ENCODE data around the gene GTPBP6.
"Not testable (repeated sequence)": the region's sequence is repeated elsewhere in the genome, so short reads cannot be mapped to it uniquely, and the experiment has no call there.

GTPBP6 gene

DNA sequence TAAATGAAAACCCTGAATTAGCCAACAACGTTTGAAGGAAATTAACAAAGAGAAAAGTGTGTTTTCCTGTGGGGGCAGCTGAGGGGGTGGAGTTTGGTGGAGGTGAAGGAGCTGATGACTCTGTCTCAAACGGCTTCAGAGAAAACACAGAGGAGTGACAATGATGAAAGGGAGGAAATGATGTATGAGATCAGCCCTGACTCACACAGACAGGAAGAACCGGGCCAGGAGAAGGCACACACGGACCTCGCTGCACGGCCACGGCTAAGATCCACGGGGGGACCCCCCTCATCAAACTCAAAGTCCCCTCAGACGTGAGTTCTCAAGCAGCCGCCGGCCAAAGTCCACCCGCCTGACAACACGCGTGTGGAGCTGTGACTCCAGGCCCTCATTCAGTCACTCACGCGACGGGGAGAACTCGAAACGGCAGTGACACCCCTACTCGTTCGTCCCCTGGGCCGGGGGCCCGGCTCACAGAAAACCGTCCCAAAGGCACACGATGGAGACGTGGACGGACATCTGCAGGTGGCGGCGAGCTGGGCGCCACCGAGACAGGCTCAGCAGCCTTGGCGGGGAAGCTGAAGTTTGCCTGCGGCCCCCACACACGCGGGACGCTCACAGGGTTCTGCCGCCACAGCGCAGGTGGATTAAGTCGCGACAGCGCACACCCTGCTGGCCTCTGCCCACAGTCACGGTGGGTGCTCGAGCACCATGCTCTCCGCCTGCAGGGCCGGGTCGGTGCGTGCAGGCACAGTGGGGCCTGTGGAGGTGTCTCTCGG lies 39.3 kb upstream of the GTPBP6 start:
- Histone ChIP-seq H3K27ac (ENCODE audit: insufficient read depth, low read depth, low read length, poor library complexity, severe bottlenecking) (no peak overlapping the region), H3K36me3 (ENCODE audit: control insufficient read depth, insufficient read depth, low read length) (peaks cover 25% of the 10 kb centered on the region), H3K9me3 (ENCODE audit: control insufficient read depth, low read length) (no peaks in the 10 kb centered on the region), H3K27me3 (ENCODE audit: control insufficient read depth, insufficient read depth, low read length, poor library complexity, severe bottlenecking) (no peaks in the 10 kb centered on the region), H3K4me1 (ENCODE audit: control insufficient read depth, insufficient read depth, low read length) (no peaks in the 10 kb centered on the region), H3K4me3 (ENCODE audit: insufficient read depth, low read depth, low read length) (no peak overlapping the region)
- 95% methylated on average over 48 of the region's 48 CpGs for WGBS, 2 experiments

DNA sequence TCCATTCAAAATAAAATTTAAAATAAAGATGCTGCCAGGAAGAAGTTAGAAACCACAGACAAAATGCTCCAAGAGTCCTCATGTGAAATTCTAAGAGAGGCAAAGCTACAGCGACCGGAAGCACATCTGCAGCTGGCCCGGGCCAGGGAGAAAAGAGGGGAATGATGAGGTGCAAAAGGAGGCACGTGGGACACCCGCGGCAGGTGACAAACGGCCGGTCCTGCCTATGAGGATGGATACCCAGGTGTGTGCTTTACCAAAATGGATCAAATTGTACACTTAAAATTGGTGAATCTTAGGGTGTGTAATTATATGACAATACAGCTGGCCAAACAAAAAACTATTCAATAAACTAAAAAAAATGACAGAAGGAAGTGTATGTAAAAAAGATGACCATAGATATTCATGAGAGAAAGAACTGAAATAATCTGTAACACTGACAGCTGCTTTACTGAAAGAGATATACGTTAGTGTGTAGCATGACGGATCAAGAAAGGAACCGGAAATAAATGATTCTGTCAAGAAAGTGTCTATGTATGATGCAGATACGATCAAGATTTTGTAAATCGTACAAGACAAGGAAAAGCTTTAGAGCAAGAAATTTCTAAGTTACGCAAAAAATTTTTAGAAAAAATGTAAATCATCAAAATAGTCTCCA lies 38.6 kb upstream of the GTPBP6 start:
- 95 to 97% methylated on average over 14 of the region's 14 CpGs for WGBS, 2 experiments
- no peak overlapping the region for H3K27ac ChIP-seq (ENCODE audit: insufficient read depth, low read depth, low read length, poor library complexity, severe bottlenecking)
- H3K9me3 ChIP-seq (ENCODE audit: control insufficient read depth, low read length) = no peaks in the 10 kb centered on the region
- no peaks in the 10 kb centered on the region for H3K4me1 ChIP-seq (ENCODE audit: control insufficient read depth, insufficient read depth, low read length)
- H3K36me3 ChIP-seq (ENCODE audit: control insufficient read depth, insufficient read depth, low read length) = peaks cover 25% of the 10 kb centered on the region
- no peak overlapping the region for H3K4me3 ChIP-seq (ENCODE audit: insufficient read depth, low read depth, low read length)
- no peaks in the 10 kb centered on the region for H3K27me3 ChIP-seq (ENCODE audit: control insufficient read depth, insufficient read depth, low read length, poor library complexity, severe bottlenecking)

DNA sequence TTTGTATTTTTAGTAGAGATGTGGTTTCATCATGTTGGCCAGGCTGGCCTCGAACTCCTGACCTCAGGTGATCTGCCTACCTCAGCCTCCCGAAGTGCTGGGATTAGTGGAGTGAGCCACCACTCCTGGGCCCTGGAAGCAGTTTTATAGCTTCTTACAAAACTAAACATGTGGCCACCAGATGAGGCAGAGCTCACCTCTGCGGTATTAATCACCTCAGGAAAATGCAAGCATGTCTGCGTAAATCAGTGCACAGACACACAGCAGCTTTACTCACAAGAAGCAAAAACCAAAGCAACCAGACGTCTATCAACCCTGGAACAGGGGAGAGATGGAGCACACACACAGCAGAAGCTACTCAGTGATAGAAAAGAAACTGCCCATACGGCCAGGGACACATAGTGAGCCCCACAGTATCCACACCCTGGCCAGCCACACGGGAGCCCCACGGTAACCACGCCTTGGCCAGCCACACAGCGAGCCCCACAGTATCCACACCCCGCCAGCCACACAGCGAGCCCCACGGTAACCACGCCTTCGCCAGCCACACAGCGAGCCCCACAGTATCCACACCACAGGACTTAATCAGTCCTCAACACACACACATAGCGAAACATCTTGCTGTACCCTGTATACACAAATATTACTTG lies 37.9 kb upstream of the GTPBP6 start:
- peaks cover 23% of the 10 kb centered on the region for H3K36me3 ChIP-seq (ENCODE audit: control insufficient read depth, insufficient read depth, low read length)
- no peaks in the 10 kb centered on the region for H3K27me3 ChIP-seq (ENCODE audit: control insufficient read depth, insufficient read depth, low read length, poor library complexity, severe bottlenecking)
- H3K9me3 ChIP-seq (ENCODE audit: control insufficient read depth, low read length) = no peaks in the 10 kb centered on the region
- no peak overlapping the region for H3K4me3 ChIP-seq (ENCODE audit: insufficient read depth, low read depth, low read length)
- WGBS, 2 experiments = 84 to 87% methylated on average over 17 of the region's 17 CpGs
- no peaks in the 10 kb centered on the region for H3K4me1 ChIP-seq (ENCODE audit: control insufficient read depth, insufficient read depth, low read length)
- H3K27ac ChIP-seq (ENCODE audit: insufficient read depth, low read depth, low read length, poor library complexity, severe bottlenecking) = no peak overlapping the region

DNA sequence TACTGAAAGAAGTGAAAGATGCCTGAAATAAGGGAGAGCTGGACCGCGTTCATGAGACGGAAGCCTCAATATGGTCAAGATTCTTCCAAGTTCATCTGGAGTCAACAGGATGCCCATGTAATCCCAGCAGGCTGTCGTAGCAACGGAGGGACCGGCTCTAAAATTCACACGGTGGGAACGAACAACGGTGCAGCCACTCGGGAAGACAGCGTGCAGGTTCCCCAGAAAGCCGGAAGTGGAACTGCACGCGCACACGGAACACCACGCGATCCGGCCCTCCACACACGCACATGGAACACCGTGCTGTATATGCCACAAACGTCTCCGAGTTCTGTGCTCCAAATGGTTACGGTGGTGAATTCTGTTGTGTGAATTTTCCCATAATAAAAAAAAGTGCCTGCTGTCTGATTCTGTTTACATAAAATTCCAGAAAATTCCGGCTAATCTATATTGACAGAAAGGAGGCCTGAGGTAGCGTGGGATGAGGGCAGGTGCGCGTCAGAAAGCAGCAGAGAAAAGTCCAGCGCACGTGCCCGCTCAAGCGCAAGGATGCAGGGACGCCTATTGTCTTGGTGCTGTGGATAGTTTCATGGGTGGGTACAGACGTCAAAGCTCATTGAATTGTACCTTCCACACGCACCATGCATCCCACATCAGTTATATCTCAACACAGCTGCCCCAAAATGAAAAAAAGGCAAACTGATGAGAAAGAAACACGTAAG lies 36.9 kb upstream of the GTPBP6 start:
- Histone ChIP-seq H3K9me3 (ENCODE audit: control insufficient read depth, low read length) (no peaks in the 10 kb centered on the region), H3K36me3 (ENCODE audit: control insufficient read depth, insufficient read depth, low read length) (peaks cover 13% of the 10 kb centered on the region), H3K27ac (ENCODE audit: insufficient read depth, low read depth, low read length, poor library complexity, severe bottlenecking) (no peak overlapping the region), H3K4me1 (ENCODE audit: control insufficient read depth, insufficient read depth, low read length) (no peaks in the 10 kb centered on the region), H3K27me3 (ENCODE audit: control insufficient read depth, insufficient read depth, low read length, poor library complexity, severe bottlenecking) (no peaks in the 10 kb centered on the region), H3K4me3 (ENCODE audit: insufficient read depth, low read depth, low read length) (no peak overlapping the region)
- 93 to 95% methylated on average over 35 of the region's 35 CpGs for WGBS, 2 experiments

DNA sequence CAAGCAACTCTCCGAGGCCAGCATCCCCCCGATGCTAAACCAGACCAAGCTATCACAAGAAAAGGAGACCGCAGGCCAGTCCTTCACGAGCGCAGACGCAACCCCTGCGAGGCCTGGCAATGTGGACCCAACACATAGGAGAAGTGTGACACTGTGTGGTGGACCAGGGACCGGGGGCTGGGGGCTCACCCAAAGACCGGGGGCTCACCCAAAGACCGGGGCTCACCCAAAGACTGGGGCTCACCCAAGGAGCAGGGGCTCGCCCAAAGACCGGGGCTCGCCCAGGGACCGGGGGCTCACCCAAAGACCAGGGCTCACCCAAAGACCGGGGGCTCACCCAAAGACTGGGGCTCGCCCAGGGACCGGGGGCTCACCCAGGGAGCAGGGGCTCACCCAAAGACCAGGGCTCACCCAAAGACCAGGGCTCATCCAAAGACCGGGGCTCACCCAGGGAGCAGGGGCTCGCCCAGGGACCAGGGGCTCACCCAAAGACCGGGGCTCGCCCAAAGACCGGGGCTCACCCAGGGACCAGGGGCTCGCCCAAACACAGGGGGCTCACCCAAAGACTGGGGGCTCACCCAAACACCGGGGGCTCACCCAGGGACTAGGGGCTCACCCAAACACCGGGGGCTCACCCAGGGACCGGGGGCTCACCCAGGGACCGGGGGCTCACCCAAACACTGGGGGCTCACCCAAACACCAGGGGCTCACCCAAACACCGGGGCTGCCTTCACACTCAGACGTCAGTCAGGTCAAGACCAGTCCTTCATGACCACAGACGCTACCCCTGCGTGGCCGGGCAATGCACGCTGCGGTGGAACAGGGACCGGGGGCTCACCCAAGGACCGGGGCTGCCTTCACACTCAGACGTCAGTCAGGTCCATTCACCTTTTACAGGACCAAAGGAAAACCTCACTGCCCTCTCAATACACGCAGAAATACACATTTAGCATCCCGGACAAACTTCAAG lies 35.3 kb upstream of the GTPBP6 start:
- WGBS, 2 experiments = 93% methylated on average over 39 of the region's 39 CpGs
- no peaks in the 10 kb centered on the region for H3K27me3 ChIP-seq (ENCODE audit: control insufficient read depth, insufficient read depth, low read length, poor library complexity, severe bottlenecking)
- no peak overlapping the region for H3K27ac ChIP-seq (ENCODE audit: insufficient read depth, low read depth, low read length, poor library complexity, severe bottlenecking)
- no peaks in the 10 kb centered on the region for H3K9me3 ChIP-seq (ENCODE audit: control insufficient read depth, low read length)
- H3K4me1 ChIP-seq (ENCODE audit: control insufficient read depth, insufficient read depth, low read length) = no peaks in the 10 kb centered on the region
- no peak overlapping the region for H3K4me3 ChIP-seq (ENCODE audit: insufficient read depth, low read depth, low read length)
- peaks cover 4% of the 10 kb centered on the region for H3K36me3 ChIP-seq (ENCODE audit: control insufficient read depth, insufficient read depth, low read length)

DNA sequence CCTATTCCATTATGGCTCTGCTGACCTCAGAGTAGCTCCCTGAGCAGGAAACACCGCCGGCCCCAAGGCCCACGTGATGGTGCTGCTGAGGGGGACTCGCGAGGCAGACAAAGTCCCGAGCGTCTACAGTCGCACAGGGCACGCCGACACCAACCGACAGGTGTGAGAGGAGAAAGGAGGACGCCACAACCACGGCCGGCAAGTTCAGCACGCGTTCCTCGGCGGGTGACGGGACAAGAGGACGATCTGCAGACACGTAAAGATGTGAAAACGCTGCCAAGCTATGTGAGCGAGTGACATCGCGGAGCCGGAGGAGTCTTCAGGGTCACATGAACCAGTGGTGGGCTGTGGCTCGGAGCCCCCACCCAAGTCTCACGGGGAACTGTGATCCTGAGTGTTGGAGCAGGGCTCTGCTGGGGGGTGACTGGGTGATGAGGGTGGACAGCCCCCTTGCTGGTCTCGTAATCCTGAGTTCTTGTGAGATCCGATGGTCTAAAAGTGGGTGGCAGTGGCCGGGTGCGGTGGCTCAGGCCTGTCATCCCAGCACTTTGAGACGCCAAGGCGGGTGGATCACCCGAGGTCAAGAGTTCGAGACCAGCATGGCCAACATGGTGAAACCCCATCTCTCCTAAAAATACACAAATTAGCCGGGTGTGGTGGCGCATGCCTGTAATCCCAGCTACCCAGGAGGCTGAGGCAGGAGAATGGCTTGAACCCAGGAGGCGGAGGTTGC lies 34.2 kb upstream of the GTPBP6 start:
- 93 to 94% methylated on average over 39 of the region's 39 CpGs for WGBS, 2 experiments
- no peaks in the 10 kb centered on the region for H3K9me3 ChIP-seq (ENCODE audit: control insufficient read depth, low read length)
- no peak overlapping the region for H3K27ac ChIP-seq (ENCODE audit: insufficient read depth, low read depth, low read length, poor library complexity, severe bottlenecking)
- H3K36me3 ChIP-seq (ENCODE audit: control insufficient read depth, insufficient read depth, low read length) = peaks cover 4% of the 10 kb centered on the region
- no peaks in the 10 kb centered on the region for H3K4me1 ChIP-seq (ENCODE audit: control insufficient read depth, insufficient read depth, low read length)
- H3K4me3 ChIP-seq (ENCODE audit: insufficient read depth, low read depth, low read length) = no peak overlapping the region
- no peaks in the 10 kb centered on the region for H3K27me3 ChIP-seq (ENCODE audit: control insufficient read depth, insufficient read depth, low read length, poor library complexity, severe bottlenecking)

DNA sequence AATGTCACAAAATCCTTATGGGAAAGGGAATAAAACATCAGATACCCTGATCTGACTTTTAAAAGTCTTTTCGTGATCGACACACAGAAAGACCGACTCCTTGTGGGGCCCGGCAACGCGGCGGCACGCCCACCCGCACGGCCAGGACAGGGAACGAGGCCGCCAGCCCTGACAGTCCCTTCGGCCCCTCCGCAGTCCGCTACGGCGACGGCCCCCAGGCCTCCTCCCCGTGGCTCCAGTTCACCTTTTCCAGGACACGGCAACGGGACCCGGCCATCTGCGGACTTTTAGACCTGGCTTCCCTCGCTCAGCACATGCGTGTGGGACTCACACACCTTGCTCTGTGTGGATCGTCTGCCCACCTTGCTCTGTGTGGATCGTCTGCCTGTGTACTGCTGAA lies 33.6 kb upstream of the GTPBP6 start:
- WGBS, 2 experiments = 96% methylated on average over 27 of the region's 27 CpGs
- Histone ChIP-seq H3K27me3 (ENCODE audit: control insufficient read depth, insufficient read depth, low read length, poor library complexity, severe bottlenecking) (no peaks in the 10 kb centered on the region), H3K36me3 (ENCODE audit: control insufficient read depth, insufficient read depth, low read length) (peaks cover 4% of the 10 kb centered on the region), H3K9me3 (ENCODE audit: control insufficient read depth, low read length) (no peaks in the 10 kb centered on the region), H3K4me1 (ENCODE audit: control insufficient read depth, insufficient read depth, low read length) (no peaks in the 10 kb centered on the region), H3K4me3 (ENCODE audit: insufficient read depth, low read depth, low read length) (no peak overlapping the region), H3K27ac (ENCODE audit: insufficient read depth, low read depth, low read length, poor library complexity, severe bottlenecking) (no peak overlapping the region)

DNA sequence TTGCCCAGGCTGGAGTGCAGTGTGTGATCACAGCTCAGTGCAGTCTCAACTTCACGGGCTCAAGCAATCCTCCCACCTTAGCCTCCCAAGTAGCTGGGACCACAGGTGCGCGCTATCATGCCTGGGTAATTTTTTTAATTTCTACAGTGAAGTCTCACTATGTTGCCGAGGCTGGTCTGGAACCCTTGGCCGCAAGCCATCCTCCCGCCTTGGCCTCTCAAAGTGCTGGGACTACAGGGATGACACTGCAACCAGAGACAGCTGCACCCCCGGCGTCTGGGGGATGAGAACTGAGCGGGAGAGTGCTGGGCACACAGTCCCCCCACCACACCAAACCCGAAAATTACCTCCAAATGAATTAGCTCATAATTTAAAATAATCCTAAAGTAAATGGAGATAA lies 33.1 kb upstream of the GTPBP6 start:
- WGBS, 2 experiments = 96 to 97% methylated on average over 9 to 10 of the region's 10 CpGs
- Histone ChIP-seq H3K36me3 (ENCODE audit: control insufficient read depth, insufficient read depth, low read length) (peaks cover 3% of the 10 kb centered on the region), H3K4me3 (ENCODE audit: insufficient read depth, low read depth, low read length) (no peak overlapping the region), H3K27ac (ENCODE audit: insufficient read depth, low read depth, low read length, poor library complexity, severe bottlenecking) (no peak overlapping the region), H3K27me3 (ENCODE audit: control insufficient read depth, insufficient read depth, low read length, poor library complexity, severe bottlenecking) (no peaks in the 10 kb centered on the region), H3K4me1 (ENCODE audit: control insufficient read depth, insufficient read depth, low read length) (no peaks in the 10 kb centered on the region), H3K9me3 (ENCODE audit: control insufficient read depth, low read length) (no peaks in the 10 kb centered on the region)

DNA sequence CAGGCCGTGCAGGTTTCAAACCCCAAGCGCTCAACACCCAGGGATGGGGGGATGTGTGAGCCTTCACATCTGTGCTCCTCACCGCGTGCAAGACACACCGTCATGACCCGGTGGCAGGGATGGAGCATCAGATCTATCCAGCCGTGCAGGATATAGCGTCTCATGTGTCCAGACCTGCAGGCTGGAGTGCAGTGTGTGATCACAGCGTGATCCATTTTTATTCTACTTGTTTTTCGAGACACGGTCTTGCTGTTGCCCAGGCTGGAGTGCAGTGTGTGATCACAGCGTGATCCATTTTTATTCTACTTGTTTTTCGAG lies 32.7 kb upstream of the GTPBP6 start:
- not testable (repeated sequence) for H3K9me3 ChIP-seq (ENCODE audit: control insufficient read depth, low read length); H3K27ac ChIP-seq (ENCODE audit: insufficient read depth, low read depth, low read length, poor library complexity, severe bottlenecking); H3K27me3 ChIP-seq (ENCODE audit: control insufficient read depth, insufficient read depth, low read length, poor library complexity, severe bottlenecking); H3K4me1 ChIP-seq (ENCODE audit: control insufficient read depth, insufficient read depth, low read length); H3K36me3 ChIP-seq (ENCODE audit: control insufficient read depth, insufficient read depth, low read length); H3K4me3 ChIP-seq (ENCODE audit: insufficient read depth, low read depth, low read length)
- WGBS, 2 experiments = 93 to 95% methylated on average over 8 to 9 of the region's 13 CpGs
